Trophoblast cell (in vitro differentiated cells and primary cell): ENCODE data around the gene BANF2.

Experiments
- DNase-seq, 2 donors: peaks; one replicate each; pipeline ENCODE4 v3.0.0-alpha.2; 2016
- H2AFZ ChIP-seq: 2 replicates; pipeline ENCODE4 v1.6.1; 2013; ENCODE audit warnings: low read length, moderate library complexity, mild to moderate bottlenecking; ENCODE audit not compliant: insufficient read depth, poor library complexity
- H2AK5ac ChIP-seq: 2 replicates; pipeline ENCODE4 v1.6.1; 2013; ENCODE audit warnings: mild to moderate bottlenecking, low read length
- H2BK120ac ChIP-seq: 2 replicates; pipeline ENCODE4 v1.6.1; 2013; ENCODE audit warnings: low read length, mild to moderate bottlenecking, moderate library complexity; ENCODE audit not compliant: insufficient read depth, poor library complexity
- H2BK12ac ChIP-seq: 2 replicates; pipeline ENCODE4 v1.6.1; 2013; ENCODE audit warnings: mild to moderate bottlenecking, low read length, moderate library complexity
- H2BK5ac ChIP-seq: 2 replicates; pipeline ENCODE4 v1.6.1; 2013; ENCODE audit warnings: low read length, low read depth, moderate library complexity, mild to moderate bottlenecking; ENCODE audit not compliant: poor library complexity
- H3K14ac ChIP-seq: 2 replicates; pipeline ENCODE4 v1.6.1; 2013; ENCODE audit warnings: mild to moderate bottlenecking, low read length
- H3K18ac ChIP-seq: 2 replicates; pipeline ENCODE4 v1.6.1; 2013; ENCODE audit warnings: mild to moderate bottlenecking, low read length
- H3K23ac ChIP-seq: 2 replicates; pipeline ENCODE4 v1.6.1; 2013; ENCODE audit warnings: low read length
- H3K27ac ChIP-seq: 2 replicates; pipeline ENCODE4 v1.5.1; 2013; ENCODE audit warnings: low read depth, mild to moderate bottlenecking, inconsistent platforms, low read length, moderate library complexity
- H3K27me3 ChIP-seq: 2 replicates; pipeline ENCODE4 v1.6.1; 2013; ENCODE audit warnings: inconsistent platforms, mild to moderate bottlenecking, low read length, moderate library complexity; ENCODE audit not compliant: insufficient read depth
- H3K36me3 ChIP-seq, 2 experiments: 1 replicate in 1 of 2; 2 replicates in 1 of 2; pipeline ENCODE4 v1.6.1; 2013; ENCODE audit warnings: low read length in 2 of 2, mild to moderate bottlenecking in 2 of 2, moderate library complexity in 1 of 2; ENCODE audit not compliant: insufficient read depth in 2 of 2, control insufficient read depth in 1 of 2
- H3K4ac ChIP-seq: 2 replicates; pipeline ENCODE4 v1.6.1; 2013; ENCODE audit warnings: low read depth, mild to moderate bottlenecking, low read length, moderate library complexity
- H3K4me1 ChIP-seq, 2 experiments: 1 replicate in 1 of 2; 2 replicates in 1 of 2; pipeline ENCODE4 v1.6.1; 2013; ENCODE audit warnings: low read length in 2 of 2, mild to moderate bottlenecking in 2 of 2, moderate library complexity in 1 of 2; ENCODE audit not compliant: insufficient read depth in 2 of 2, control insufficient read depth in 1 of 2
- H3K4me2 ChIP-seq: 2 replicates; pipeline ENCODE4 v1.6.1; 2013; ENCODE audit warnings: inconsistent platforms, mild to moderate bottlenecking, low read length, moderate library complexity
- H3K4me3 ChIP-seq: 2 replicates; pipeline ENCODE4 v1.5.1; 2013; ENCODE audit warnings: mild to moderate bottlenecking, low read depth, low read length, inconsistent platforms
- H3K79me1 ChIP-seq: one replicate; pipeline ENCODE4 v1.6.1; 2013; ENCODE audit warnings: low read length
- H3K79me2 ChIP-seq: 2 replicates; pipeline ENCODE4 v1.6.1; 2013; ENCODE audit warnings: low read length, mild to moderate bottlenecking; ENCODE audit not compliant: control insufficient read depth, insufficient read depth, poor library complexity
- H3K9ac ChIP-seq: 2 replicates; pipeline ENCODE4 v1.6.1; 2013; ENCODE audit warnings: mild to moderate bottlenecking, low read length
- H3K9me3 ChIP-seq: 2 replicates; pipeline ENCODE4 v1.6.1; 2013; ENCODE audit warnings: low read depth, mild to moderate bottlenecking, control low read depth, inconsistent platforms, low read length; ENCODE audit not compliant: insufficient read depth
- H4K12ac ChIP-seq: 2 replicates; pipeline ENCODE4 v1.6.1; 2013; ENCODE audit warnings: low read depth, mild to moderate bottlenecking, low read length, moderate library complexity
- H4K8ac ChIP-seq: 2 replicates; pipeline ENCODE4 v1.6.1; 2013; ENCODE audit warnings: low read depth, mild to moderate bottlenecking, low read length, moderate library complexity
- H4K91ac ChIP-seq: one replicate; pipeline ENCODE4 v1.6.1; 2013; ENCODE audit warnings: low read depth, mild to moderate bottlenecking, low read length, moderate library complexity
- WGBS: extraction: QIAGEN DNeasy Blood & Tissue Kit; methylation state at CpG from one replicate; pipeline ENCODE4 v1.1.7; 2013; ENCODE audit warnings: missing lambda C conversion rate; ENCODE audit not compliant: insufficient read length, insufficient coverage; ENCODE audit errors: extremely low coverage; 5-methylcytosine and 5-hydroxymethylcytosine counted together

Gene BANF2

DNA sequence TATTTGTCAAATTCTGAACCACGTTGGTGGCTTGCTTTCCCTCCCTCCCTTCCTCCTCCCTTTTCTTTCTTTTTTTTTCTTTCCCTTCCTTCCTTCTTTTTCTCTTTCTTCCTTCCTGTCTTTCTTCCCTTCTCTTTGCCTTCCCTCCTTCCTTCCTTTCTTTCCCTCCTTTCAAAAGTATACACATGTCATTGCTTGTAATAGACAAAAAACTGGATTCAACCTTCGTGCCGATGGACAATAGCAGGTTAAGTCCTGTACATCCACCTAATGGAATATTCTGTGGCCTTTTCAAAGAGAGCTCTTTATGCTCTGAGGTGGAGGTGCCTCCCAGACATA lies 72.2 kb downstream of the BANF2 start:
- no peak overlapping the region for H4K8ac ChIP-seq
- H2BK120ac ChIP-seq = no peak overlapping the region
- no peaks in the 10 kb centered on the region for H3K36me3 ChIP-seq
- DNase-seq = no peak
- no peak overlapping the region for H3K4me2 ChIP-seq
- peaks cover 4 to 5% of the 10 kb centered on the region in 2 experiments for H3K4me1 ChIP-seq
- no peak overlapping the region for H3K9ac ChIP-seq
- no peaks in the 10 kb centered on the region for H3K79me2 ChIP-seq
- H3K4ac ChIP-seq = no peak overlapping the region
- H2BK12ac ChIP-seq = no peak overlapping the region
- no peaks in the 10 kb centered on the region for H3K27me3 ChIP-seq
- H3K27ac ChIP-seq = peak overlapping the region; percentile 31
- H3K79me1 ChIP-seq = peaks cover 4% of the 10 kb centered on the region
- no peak overlapping the region for H4K91ac ChIP-seq
- no peak overlapping the region for H3K18ac ChIP-seq
- no peak overlapping the region for H3K4me3 ChIP-seq
- no peak overlapping the region for H3K23ac ChIP-seq
- H2AFZ ChIP-seq = no peak overlapping the region
- H4K12ac ChIP-seq = no peak overlapping the region
- no peak overlapping the region for H2AK5ac ChIP-seq
- H2BK5ac ChIP-seq = no peak overlapping the region
- no peak overlapping the region for H3K14ac ChIP-seq
- no CpG with 5 or more reads among the region's 3 CpGs for WGBS
- H3K9me3 ChIP-seq = no peaks in the 10 kb centered on the region

GRCh38 chr20:17773619-17774018 lies 73.9 kb downstream of the BANF2 start:
- DNase-seq = no peak
- Histone ChIP-seq H3K27me3 (no peaks in the 10 kb centered on the region), H3K4ac (no peak overlapping the region), H2BK5ac (no peak overlapping the region), H3K14ac (no peak overlapping the region), H3K4me1 (peaks cover 4 to 5% of the 10 kb centered on the region in 2 experiments), H3K23ac (no peak overlapping the region), H3K18ac (no peak overlapping the region), H4K8ac (no peak overlapping the region), H3K79me2 (no peaks in the 10 kb centered on the region), H4K91ac (no peak overlapping the region), H2AFZ (no peak overlapping the region), H3K79me1 (peaks cover 4% of the 10 kb centered on the region), H3K9me3 (peaks cover 3% of the 10 kb centered on the region), H2AK5ac (no peak overlapping the region), H2BK12ac (no peak overlapping the region), H3K4me3 (no peak overlapping the region), H2BK120ac (no peak overlapping the region), H3K4me2 (no peak overlapping the region), H3K36me3 (no peaks in the 10 kb centered on the region), H3K9ac (no peak overlapping the region), H3K27ac (no peak overlapping the region), H4K12ac (no peak overlapping the region)
- no CpG with 5 or more reads among the region's 6 CpGs for WGBS

DNA sequence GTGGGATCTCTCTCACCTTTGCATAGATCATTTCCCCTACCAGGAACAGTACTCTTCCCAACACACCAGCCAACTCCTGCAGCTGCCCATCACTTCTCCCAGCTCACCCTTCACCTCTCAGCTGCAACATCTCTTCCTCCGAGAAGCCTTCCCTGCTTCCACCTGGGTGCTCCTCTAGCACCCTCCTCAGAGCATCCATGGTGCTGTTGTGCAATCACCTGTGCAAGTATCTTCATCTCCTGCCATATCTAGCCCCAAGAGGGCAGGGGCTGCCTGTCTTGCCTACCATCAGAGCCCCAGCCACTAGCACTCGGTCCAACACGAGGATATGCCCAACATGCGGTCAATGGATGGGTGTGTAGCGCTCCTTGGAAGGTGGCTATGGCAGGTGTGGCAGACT lies 75.8 kb downstream of the BANF2 start:
- Histone ChIP-seq H3K14ac (no peak overlapping the region), H3K4me3 (no peak overlapping the region), H2BK5ac (no peak overlapping the region)

DNA sequence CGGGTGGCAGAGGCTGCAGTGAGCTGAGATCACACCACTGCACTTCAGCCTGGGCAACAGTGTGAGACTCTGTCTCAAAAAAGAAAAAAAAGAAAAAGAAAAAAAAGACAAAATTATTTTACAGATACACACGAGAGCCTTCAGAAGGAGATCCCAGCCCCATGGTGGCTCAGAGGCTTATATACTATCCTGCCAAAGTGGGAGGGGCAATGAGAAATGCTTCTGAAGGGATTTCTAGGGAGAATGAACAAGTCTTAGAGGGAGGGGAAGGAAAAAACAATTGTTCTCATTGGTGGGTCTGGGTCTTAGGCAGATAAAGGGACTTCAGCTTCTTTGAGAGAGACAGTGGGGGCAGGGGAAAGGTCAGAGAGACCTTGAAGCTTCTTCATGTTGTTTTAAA lies 76.8 kb downstream of the BANF2 start:
- no peak overlapping the region for H4K12ac ChIP-seq
- H2BK120ac ChIP-seq = no peak overlapping the region
- H3K23ac ChIP-seq = no peak overlapping the region
- H3K4me1 ChIP-seq = no peaks in the 10 kb centered on the region
- H3K79me1 ChIP-seq = peaks cover 2% of the 10 kb centered on the region
- no peak overlapping the region for H3K9ac ChIP-seq
- no peak overlapping the region for H2BK12ac ChIP-seq
- no peak overlapping the region for H3K14ac ChIP-seq
- DNase-seq = no peak
- H3K18ac ChIP-seq = no peak overlapping the region
- no peak overlapping the region for H2AK5ac ChIP-seq
- H3K27ac ChIP-seq = no peak overlapping the region
- no peak overlapping the region for H4K8ac ChIP-seq
- no peaks in the 10 kb centered on the region for H3K79me2 ChIP-seq
- H3K4me2 ChIP-seq = no peak overlapping the region
- H2AFZ ChIP-seq = no peak overlapping the region
- H3K4me3 ChIP-seq = no peak overlapping the region
- H3K36me3 ChIP-seq = no peaks in the 10 kb centered on the region
- no peak overlapping the region for H2BK5ac ChIP-seq
- no peaks in the 10 kb centered on the region for H3K27me3 ChIP-seq
- H3K4ac ChIP-seq = no peak overlapping the region
- no CpG with 5 or more reads among the region's 2 CpGs for WGBS
- peaks cover 3% of the 10 kb centered on the region for H3K9me3 ChIP-seq
- H4K91ac ChIP-seq = no peak overlapping the region

More for the DNA sequence above, 75.8 kb downstream of the BANF2 start:
- Histone ChIP-seq H3K36me3 (no peaks in the 10 kb centered on the region), H3K4me2 (no peak overlapping the region), H2AK5ac (no peak overlapping the region), H3K4me1 (peaks cover 4 to 5% of the 10 kb centered on the region in 2 experiments), H3K27ac (no peak overlapping the region), H3K9ac (no peak overlapping the region), H2BK12ac (no peak overlapping the region), H4K12ac (no peak overlapping the region), H2BK120ac (no peak overlapping the region), H3K9me3 (peaks cover 3% of the 10 kb centered on the region), H4K8ac (no peak overlapping the region), H3K23ac (no peak overlapping the region), H3K27me3 (no peaks in the 10 kb centered on the region), H3K79me1 (peaks cover 4% of the 10 kb centered on the region), H3K4ac (no peak overlapping the region), H3K79me2 (no peaks in the 10 kb centered on the region), H2AFZ (no peak overlapping the region), H3K18ac (no peak overlapping the region), H4K91ac (no peak overlapping the region)
- WGBS = no CpG with 5 or more reads among the region's 5 CpGs
- DNase-seq = no peak
